Heart right ventricle (tissue), 16 donors: Measurements from ENCODE around the gene UPP1. TPM values are rescaled to one million over a fixed set of nuclear protein-coding genes. Genes with fewer than 3 reads are reported as not detected.

Source experiments
- ATAC-seq, 8 donors: fragments of 200-7000 bp; cut with Tn5 transposase; one replicate each; pipeline ENCODE4 v1.9.1; 2020; ENCODE audit warnings: mild to moderate bottlenecking in 8 of 8, moderate library complexity in 8 of 8, moderate number of reproducible peaks in 1 of 8
- DNase-seq, 2 donors: peaks; one replicate each; pipeline ENCODE4 v3.0.0-alpha.2; 2020
- H3K27ac ChIP-seq, 10 donors: fragments of 200-600 bp; sonication (generic) in 2 of 10; one replicate each; pipeline versions ENCODE4 v1.5.0 to v1.8.0; 2020 to 2022; ENCODE audit warnings: mild to moderate bottlenecking in 3 of 10
- H3K27me3 ChIP-seq, 7 donors: fragments of 200-600 bp; one replicate each; pipeline ENCODE4 v1.8.0; 2021 to 2022; ENCODE audit warnings: mild to moderate bottlenecking in 2 of 7
- H3K36me3 ChIP-seq, 9 donors: fragments of 200-600 bp; sonication (generic) in 1 of 9; one replicate each; pipeline versions ENCODE4 v1.5.0 to v1.8.0; 2020 to 2022; ENCODE audit warnings: mild to moderate bottlenecking in 2 of 9
- H3K4me1 ChIP-seq, 9 donors: fragments of 200-600 bp; sonication (generic) in 1 of 9; one replicate each; pipeline versions ENCODE4 v1.5.0 to v1.8.0; 2020 to 2022; ENCODE audit warnings: mild to moderate bottlenecking in 4 of 9
- H3K4me3 ChIP-seq, 10 donors: fragments of 200-600 bp; sonication (generic) in 2 of 10; one replicate each; pipeline versions ENCODE4 v1.5.0 to v1.8.0; 2020 to 2022; ENCODE audit warnings: mild to moderate bottlenecking in 7 of 10, moderate library complexity in 2 of 10
- H3K9me3 ChIP-seq, 11 donors: fragments of 200-600 bp in 10 of 11; sonication (generic) in 2 of 11; one replicate each; pipeline versions ENCODE4 v1.5.0 to v1.8.0; 2013 to 2022; ENCODE audit warnings: mild to moderate bottlenecking in 2 of 11, control low read depth in 1 of 11, moderate library complexity in 1 of 11
- CTCF ChIP-seq, 9 donors: fragments of 200-600 bp; sonication (generic) in 2 of 9; IDR thresholded peaks; one replicate each; pipeline versions ENCODE4 v1.5.0 to v1.8.0; 2021 to 2022; ENCODE audit warnings: antibody characterized with exemption in 9 of 9, mild to moderate bottlenecking in 5 of 9, moderate library complexity in 1 of 9
- WGBS, 2 donors: extraction: QIAGEN DNeasy Blood & Tissue Kit; methylation state at CpG; one replicate each; pipeline ENCODE4 v1.1.7; 2013; ENCODE audit warnings: inconsistent platforms in 1 of 2; 5-methylcytosine and 5-hydroxymethylcytosine counted together
- intact Hi-C, 10 donors: fragments of 100-400 bp; cut with DNase I; formaldehyde crosslinking; loops; one replicate each; pipeline versions ENCODE4 v1.11.1 to v1.14.2; 2022
- polyA plus RNA-seq, 2 donors: library from polyadenylated mRNA; stranded (reverse); fragments of 200-250 nt; gene quantifications; one replicate each; pipeline ENCODE4 v1.2.3, GENCODE V29; 2013
- total RNA-seq, 10 donors: library from RNA; stranded (reverse); fragmentation: NEBNext Ultra II Directional in 3 of 10; extraction: Animal tissue kit (Norgen Biotek cat#: 25700) in 3 of 10; gene quantifications; one replicate each; pipeline versions ENCODE4 v1.2.1 to v1.2.4, GENCODE V29; 2021 to 2023
- donor health status: Arrhythmogenic right ventricular cardiomyopathy.
- donor health status: ischemic (EF 13 %, LVEDD 7.1; RV severe dilation, severe dysfunction).
- donor health status: healthy with polysubstance abuse.
- donor health status: DM: no; HTN: yes; CAD: no.
- donor health status: DM: no; HTN: no; CAD: no.
- donor health status: ischemic (EF 25% LVEDD 6.9; RV normal size, moderate dysfunction).
- donor health status: ischemic (EF 25% LVEDD 5.7; RV mildly dilated, moderate dysfunction).
- donor health status: healthy.
- donor health status: DM: yes; HTN: yes; CAD: no.
- donor health status: Ischemic cardiomyopathy.
- donor health status: ischemic (EF 35%, LVEDD 5.7; RV mildly dilated, moderate dysfunction).
- donor health status: nonischemic (EF 11% LVEDD 7.7; RV severe dilation, severe dysfunction).
- donor health status: DM: yes; HTN: yes; CAD: no.
- donor health status: PGD.
- donor health status: ischemic (EF 29% LVEDD 5.4; RV normal size, mild dysfunction).
- donor health status: nonischemic (EF 23%, LVEDD 6.1; RV moderate dilation, normal function).

Gene UPP1
- total and polyA plus RNA-seq, 12 donors, result 14.4 to 54.5 (median 18.8) TPM

DNA sequence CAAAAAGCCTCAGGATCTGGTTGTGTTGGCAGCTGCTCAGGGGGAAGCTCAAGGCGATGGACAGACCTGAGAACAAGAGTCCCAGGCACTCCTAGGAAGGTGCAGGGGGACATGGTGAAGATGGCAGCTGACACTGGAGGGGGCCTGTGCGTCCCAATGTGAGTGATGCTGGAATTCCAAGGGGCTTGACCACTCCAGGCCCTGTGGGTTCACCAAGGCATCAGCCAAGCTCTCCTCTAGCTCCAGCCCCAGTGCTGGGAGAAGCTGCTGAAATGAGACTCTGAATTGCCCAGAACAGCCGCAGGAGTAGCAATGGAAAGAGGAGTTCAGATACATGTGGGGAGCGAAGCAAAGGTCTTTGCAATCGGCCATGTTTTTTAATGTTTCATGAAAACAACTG, 16.0 kb downstream of the UPP1 start:
- ATAC-seq (no peak), DNase-seq (no peak)
- H3K27ac ChIP-seq, result no peak overlapping the region
- no peaks in the 10 kb centered on the region for H3K9me3 ChIP-seq
- intact Hi-C loops, result loop anchor here in 2 of 10 donors (5.0 to 10.0 kb wide), 4 partner anchors 68 to 300 kb away; partner anchors contain the start of genes C7orf57 (in 2 of the 2) and PKD1L1 (in 1 of the 2)
- peaks cover 0 to 3% (median 0%) of the 10 kb centered on the region in 9 donors for H3K4me1 ChIP-seq
- H3K36me3 ChIP-seq, result peaks cover 0 to 99% (median 38%) of the 10 kb centered on the region in 9 donors
- no peak overlapping the region for H3K4me3 ChIP-seq
- no peaks in the 10 kb centered on the region for H3K27me3 ChIP-seq
- no peak for TF ChIP-seq CTCF (IDR thresholded peaks at IDR 0.05)
- WGBS, 2 donors, result 96 to 99% methylated on average over 5 of the region's 5 CpGs

GRCh38 chr7:48106906-48107659, 18.0 kb downstream of the UPP1 start:
- no peaks in the 10 kb centered on the region for H3K27me3 ChIP-seq
- peaks cover 0 to 78% (median 34%) of the 10 kb centered on the region in 9 donors for H3K36me3 ChIP-seq
- 93 to 95% methylated on average over 29 of the region's 29 CpGs for WGBS, 2 donors
- DNase-seq (no peak), ATAC-seq (no peak)
- no peak for TF ChIP-seq CTCF (IDR thresholded peaks at IDR 0.05)
- H3K27ac ChIP-seq, result no peak overlapping the region
- no peaks in the 10 kb centered on the region for H3K9me3 ChIP-seq
- intact Hi-C loops, result loop anchor here in 2 of 10 donors (5.0 to 10.0 kb wide), 4 partner anchors 70 to 302 kb away; partner anchors contain the start of genes C7orf57 (in 2 of the 2) and PKD1L1 (in 1 of the 2)
- H3K4me3 ChIP-seq, result no peak overlapping the region
- H3K4me1 ChIP-seq, result peaks cover 0 to 9% (median 0%) of the 10 kb centered on the region in 9 donors

DNA sequence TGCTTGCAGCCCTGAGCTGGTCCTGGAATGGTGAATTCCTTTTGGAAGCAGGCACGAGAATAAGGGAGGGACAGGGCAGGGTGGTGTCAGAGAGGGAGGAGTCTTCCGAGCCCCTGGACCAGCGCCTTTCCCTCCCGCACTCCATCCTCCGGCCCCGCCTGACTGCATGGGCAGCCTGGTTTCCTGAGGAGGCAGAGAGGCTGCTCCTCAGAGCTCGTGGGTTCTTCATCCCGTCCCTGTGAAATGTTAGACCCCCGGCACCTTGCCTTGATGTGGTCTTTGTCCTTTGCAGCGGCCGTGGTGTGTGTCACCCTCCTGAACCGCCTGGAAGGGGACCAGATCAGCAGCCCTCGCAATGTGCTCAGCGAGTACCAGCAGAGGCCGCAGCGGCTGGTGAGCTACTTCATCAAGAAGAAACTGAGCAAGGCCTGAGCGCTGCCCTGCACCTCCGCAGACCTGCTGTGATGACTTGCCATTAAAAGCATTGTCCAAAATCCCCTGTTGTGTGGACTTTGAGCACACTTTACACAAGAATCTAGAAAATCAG, 18.9 kb downstream of the UPP1 start:
- H3K4me3 ChIP-seq, result no peak overlapping the region
- intact Hi-C loops, result loop anchor here in 5 of 10 donors (2.0 to 10.0 kb wide), 6 partner anchors 71 to 303 kb away; partner anchors contain the start of genes C7orf57 (in 2 of the 5) and PKD1L1 (in 1 of the 5)

More for the DNA sequence above, 18.9 kb downstream of the UPP1 start:
- Histone ChIP-seq H3K27me3 (no peaks in the 10 kb centered on the region), H3K36me3 (peaks cover 0 to 69% (median 26%) of the 10 kb centered on the region in 9 donors), H3K4me1 (peaks cover 0 to 9% (median 0%) of the 10 kb centered on the region in 9 donors), H3K9me3 (no peaks in the 10 kb centered on the region), H3K27ac (no peak overlapping the region)
- no peak for TF ChIP-seq CTCF (IDR thresholded peaks at IDR 0.05)
- WGBS, 2 donors, result 91% methylated on average over 18 of the region's 18 CpGs
- no peak for ATAC-seq
- no peak for DNase-seq
